Fibroblast of skin of abdomen (primary cell): ENCODE data around the gene PGM2.

Source experiments
- DNase-seq: peaks from one replicate; pipeline ENCODE4 v3.0.0-alpha.2; 2013

Gene PGM2

DNA sequence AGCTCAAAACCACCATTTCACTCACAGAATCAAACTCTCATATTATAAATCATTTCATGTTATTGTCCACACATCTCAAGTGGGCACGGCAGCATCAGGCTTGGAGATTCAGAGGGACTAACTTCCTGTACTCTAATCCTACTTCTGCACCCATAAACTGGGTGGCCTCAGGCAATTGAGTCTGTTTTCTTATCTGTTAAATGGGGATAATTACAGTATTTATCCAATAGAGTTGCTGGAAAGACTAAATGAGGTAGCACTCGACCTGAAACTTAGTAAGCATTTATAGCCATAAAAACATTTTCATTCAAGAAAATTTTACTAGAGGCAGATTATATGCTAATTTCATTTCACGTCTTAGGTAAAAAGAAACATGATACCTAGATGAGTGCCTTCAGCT, 77.4 kb downstream of the PGM2 start:
- DNase-seq = no peak

GRCh38 chr4:37904824-37905223, 78.3 kb downstream of the PGM2 start:
- no peak for DNase-seq

DNA sequence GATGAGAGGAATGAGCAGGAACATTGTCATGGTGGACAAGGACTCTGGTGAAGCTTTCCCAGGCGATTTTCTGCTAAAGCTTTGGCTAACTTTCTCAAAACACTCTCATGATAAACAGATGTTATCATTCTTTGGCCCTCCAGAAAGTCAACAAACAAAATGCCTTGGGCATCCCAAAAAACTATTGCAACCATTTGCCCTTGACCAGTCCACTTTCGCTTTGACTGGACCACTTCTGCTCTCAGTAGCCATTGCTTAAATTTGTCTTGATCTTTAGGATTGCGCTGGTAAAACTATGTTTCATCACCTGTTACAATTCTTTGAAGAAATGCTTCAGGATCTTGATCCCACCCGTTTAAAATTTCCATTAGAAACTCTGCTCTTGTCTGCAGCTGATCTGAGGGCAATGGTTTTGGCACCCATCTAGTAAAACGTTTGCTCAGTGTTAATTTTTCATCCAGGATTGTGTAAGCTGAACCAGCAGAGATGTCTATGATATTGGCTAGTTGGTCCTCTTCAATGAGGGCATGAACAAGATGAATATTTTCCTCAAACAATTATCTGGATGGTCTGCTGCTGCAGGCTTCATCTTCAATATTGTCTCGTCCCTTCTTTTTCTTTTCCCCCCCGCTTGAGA, 79.2 kb downstream of the PGM2 start:
- DNase-seq = no peak

DNA sequence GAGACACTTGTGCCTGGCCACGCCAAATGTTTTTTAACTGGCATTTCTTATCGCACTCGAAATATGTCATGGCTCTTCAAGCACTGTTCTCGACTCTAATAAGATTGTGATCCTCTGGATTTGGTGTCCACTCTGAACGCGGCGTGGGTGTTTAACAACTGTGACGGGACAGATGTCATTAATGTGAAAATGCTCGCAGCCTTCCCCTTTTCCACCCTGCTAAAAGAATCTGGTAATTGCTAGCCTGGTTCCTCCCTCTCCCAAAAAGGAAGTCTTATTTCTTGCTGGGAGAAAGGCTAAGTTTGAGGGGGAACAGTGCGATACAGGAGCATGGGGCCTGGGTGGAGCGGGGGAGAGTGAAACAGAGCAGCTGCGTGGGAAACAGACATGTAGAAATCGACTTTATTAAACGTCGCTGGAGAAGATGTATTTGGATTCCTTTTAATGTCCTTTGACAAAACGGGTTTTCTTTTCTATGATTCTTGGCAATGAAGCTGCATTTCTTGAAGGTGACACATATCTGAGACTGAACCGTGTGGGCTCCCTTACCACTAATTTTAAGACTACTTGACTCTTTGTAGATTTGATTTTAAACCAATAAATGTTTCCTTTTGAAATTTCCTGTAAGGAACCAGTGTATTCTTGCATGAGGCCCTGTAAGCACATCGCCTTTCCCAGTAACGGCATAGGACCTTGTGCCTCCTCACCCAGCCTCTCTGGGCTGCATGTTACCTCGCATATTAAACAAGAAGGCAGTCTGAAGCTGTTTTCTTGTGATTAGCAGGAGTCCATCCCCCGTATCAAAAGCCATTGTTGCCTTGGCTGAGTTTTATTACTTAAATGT, 82.2 kb downstream of the PGM2 start:
- peak; percentile 47 for DNase-seq

GRCh38 chr4:37909332-37910090, 83.0 kb downstream of the PGM2 start:
- no peak for DNase-seq

DNA sequence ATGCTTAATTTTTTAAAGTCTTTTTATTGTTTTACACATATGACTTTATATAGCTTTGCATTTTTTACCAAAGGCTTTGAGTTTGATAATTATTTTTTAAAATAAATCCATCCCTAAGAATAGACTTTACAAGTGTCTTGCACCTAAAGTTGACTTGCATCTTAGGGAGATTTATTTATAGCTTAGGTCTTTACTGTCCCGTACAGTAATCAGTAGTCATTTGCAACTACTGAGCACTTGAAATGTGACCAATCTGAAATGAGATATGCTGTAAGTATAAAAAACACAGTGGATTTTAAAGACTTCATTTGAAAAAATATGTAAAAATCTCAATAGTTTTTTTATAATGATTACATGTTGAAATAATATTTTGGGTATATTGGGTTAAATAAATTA, 83.6 kb downstream of the PGM2 start:
- no peak for DNase-seq
